Measurements from ENCODE around the gene NGB.
"Not testable (repeated sequence)": the region's sequence is repeated elsewhere in the genome, so short reads cannot be mapped to it uniquely, and the experiment has no call there.

Gene NGB

DNA sequence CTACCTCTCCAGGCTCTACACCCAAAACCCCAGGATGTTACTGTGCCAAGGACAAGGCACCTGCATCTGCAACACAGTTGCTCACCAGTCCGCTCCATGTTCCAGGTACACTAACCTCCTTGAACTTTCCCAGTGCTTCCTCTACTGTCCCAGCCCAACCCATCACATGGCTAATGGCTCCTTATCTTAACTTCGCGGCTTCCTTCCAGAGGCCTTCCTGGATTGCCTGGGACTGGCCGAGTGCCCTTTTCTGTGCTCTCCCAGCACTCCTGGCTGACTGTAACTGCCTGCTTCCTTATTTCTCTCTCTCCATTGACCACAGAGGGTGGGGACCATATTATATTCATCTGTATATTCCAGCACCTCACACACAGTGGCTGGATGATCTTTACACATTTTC is 28.8 kb upstream of the NGB start:
- no peak overlapping the region for H3K27ac ChIP-seq
- DNase-seq (ENCODE audit: low read depth, low spot score) = no peak

- no peak for DNase-seq (ENCODE audit: low read depth, low spot score)
- no peak overlapping the region for H3K27ac ChIP-seq
Measured at GRCh38 chr14:77296906-77297305, 25.9 kb upstream of the NGB start.

GRCh38 chr14:77296155-77296554 is 25.1 kb upstream of the NGB start:
- no peak for DNase-seq (ENCODE audit: low read depth, low spot score)
- H3K27ac ChIP-seq = no peak overlapping the region

GRCh38 chr14:77290705-77291104 is 19.7 kb upstream of the NGB start:
- DNase-seq (ENCODE audit: low read depth, low spot score) = no peak
- H3K27ac ChIP-seq = no peak overlapping the region

DNA sequence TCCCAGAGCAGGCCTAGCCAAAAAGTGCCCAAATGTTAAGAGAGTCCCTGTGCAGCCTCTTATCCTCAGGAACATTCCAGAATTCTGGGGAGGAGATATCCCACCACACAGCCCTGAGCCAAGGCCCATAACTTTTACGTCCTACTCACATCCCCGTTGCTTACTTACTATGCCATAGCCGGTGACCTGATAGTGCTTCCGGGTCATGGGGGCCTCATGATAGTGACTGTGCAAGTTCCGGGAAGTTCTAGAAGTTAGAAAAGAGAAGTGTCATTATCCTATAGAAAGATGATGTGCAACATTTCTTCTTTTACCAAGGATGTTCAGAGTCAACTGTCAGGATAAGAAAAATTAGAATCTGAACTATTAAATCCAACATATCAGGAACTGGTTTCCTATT is 15.6 kb upstream of the NGB start:
- H3K27ac ChIP-seq = no peak overlapping the region
- no peak for DNase-seq (ENCODE audit: low read depth, low spot score)

GRCh38 chr14:77284466-77284865 is 13.5 kb upstream of the NGB start:
- no peak for DNase-seq (ENCODE audit: low read depth, low spot score)
- no peak overlapping the region for H3K27ac ChIP-seq

DNA sequence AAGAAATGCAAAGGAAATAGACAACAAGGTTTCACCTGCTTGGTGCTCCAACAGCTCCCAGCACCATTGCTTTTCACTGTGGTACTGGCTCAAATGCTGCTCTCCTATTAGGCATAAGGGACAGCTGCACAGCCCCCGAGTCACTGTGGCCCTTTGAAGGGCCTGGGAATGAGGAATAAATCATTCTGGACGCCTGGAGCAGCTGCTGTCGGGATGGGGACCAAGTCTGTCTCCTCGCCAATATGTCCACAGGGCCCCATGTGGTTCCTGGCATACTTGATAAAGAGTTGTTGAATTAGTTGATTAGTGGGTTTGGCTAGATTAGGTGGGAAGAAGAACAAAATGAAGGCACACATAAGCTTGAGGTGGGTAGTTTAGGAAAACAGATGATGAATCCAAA is 13.1 kb upstream of the NGB start:
- H3K27ac ChIP-seq = no peak overlapping the region
- no peak for DNase-seq (ENCODE audit: low read depth, low spot score)

GRCh38 chr14:77281852-77282410 is 10.9 kb upstream of the NGB start:
- H3K27ac ChIP-seq = no peak overlapping the region
- no peak for DNase-seq (ENCODE audit: low read depth, low spot score)

GRCh38 chr14:77280921-77281320 is 9.9 kb upstream of the NGB start:
- not testable (repeated sequence) for DNase-seq (ENCODE audit: low read depth, low spot score); H3K27ac ChIP-seq

- H3K27ac ChIP-seq = no peak overlapping the region
- DNase-seq (ENCODE audit: low read depth, low spot score) = no peak
Measured at GRCh38 chr14:77279719-77280118, 8.7 kb upstream of the NGB start.

DNA sequence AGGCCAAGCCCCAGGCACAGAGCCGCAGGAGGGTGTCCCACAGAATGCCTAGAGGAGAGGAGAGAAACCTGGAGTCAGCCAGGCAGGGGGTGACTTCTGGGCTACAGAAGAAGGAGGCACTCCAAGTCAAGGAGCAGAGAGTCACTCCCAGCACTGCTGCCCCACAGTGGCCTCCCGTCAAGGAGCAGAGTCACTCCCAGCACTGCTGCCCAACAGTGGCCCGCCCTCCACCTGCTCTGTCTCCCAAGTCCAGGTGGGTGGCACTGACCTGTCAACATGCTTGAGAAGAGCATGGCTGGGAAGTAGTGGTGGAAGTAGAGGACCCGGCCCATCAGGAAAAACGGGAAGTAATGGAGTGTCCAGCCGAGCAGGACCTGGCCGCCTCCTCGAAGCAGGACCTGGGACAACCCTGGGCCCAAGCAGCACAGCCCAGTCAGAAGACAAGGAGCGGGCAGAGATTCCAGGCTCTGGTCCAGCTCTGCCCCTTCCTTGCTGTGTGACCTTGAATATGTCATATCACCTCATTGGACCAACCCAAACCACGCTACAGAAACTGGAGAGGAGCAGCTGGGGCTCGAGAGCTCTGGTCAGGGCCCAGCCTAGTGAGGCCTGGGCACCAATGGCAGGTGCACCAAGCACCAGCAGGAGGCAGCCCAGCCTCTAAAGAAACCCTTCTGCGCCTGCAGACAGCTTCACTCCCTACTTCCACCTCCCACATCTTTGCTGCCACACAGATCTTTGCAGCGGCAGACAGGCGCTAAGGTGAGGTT is 7.6 kb upstream of the NGB start:
- DNase-seq (ENCODE audit: low read depth, low spot score) = no peak

DNA sequence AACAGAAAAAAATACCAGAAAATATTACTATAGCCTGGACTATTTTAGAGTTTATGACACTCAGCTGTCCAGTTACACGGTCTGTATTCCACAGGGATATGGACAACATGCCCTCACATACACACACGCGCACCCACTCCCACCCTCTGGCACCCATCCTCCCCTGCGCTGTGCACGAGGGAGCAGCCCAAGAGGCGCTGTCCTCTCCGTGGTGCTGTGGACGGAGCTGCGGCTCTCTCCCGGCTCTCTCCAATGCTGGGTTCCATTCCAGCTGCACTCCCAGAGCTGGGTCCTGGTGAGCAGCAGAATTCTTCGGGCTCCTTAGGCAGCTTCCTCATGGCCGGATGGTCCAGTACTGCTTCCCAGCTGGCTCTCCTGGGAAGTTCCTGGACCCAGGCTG is 6.0 kb upstream of the NGB start:
- no peak for DNase-seq (ENCODE audit: low read depth, low spot score)

More for the DNA sequence above, 7.6 kb upstream of the NGB start:
- H3K27ac ChIP-seq = no peak overlapping the region

DNA sequence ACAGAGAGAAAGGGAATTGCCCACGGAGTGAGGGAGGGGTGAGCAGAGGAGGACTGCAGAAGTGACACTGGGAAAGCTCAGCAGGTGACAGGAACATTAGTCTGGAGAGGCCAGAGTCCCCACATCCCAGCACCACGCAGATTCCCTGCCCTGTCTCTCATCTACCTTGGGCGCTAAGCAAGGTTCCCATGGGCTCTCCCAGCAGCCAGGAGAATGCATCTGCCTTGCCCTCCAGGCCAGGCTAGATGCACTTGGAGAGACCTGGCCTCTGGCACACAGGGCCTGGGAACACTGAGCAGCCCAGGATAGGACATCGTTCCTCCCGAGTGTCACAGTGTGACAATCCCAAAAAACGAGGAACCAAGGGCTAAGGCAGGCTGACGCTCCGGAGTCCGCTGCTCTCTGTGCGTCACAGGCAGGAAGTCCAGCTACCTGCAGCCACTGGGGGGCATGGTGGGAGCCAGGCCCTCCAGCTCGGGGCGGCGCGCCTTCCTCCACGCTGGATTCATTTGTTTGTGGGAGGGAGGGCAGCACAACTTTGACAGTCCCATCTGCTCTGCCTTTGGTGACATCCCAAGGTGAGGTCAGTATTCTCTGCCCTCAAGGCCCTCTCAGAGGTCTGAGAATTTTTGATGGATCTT is 5.4 kb upstream of the NGB start:
- DNase-seq (ENCODE audit: low read depth, low spot score) = no peak
- H3K27ac ChIP-seq = no peak overlapping the region

More for the DNA sequence above, 6.0 kb upstream of the NGB start:
- no peak overlapping the region for H3K27ac ChIP-seq

DNA sequence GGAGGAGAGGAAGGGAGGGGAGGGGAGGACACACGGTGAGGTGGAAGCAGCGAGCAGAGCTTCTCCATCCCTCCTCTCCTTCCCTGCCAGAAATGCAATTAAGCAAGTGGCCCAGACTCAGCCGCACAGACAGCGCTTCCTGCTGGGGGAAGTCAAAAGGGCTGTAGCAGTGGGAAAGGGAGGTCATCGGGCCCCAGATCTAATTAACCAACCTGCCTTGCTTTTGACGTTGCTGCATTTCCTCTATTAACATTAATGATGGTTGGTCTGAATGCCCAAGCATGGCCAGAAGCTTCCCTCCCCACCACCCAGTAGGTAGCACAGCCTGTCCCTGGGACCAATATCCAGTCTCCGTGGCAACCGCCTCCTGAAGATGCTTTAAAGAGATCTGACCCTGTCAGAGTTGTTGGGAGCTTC is 4.6 kb upstream of the NGB start:
- no peak overlapping the region for H3K27ac ChIP-seq
- DNase-seq (ENCODE audit: low read depth, low spot score) = no peak

GRCh38 chr14:77275041-77275580 is 4.1 kb upstream of the NGB start:
- DNase-seq (ENCODE audit: low read depth, low spot score) = no peak
- H3K27ac ChIP-seq = no peak overlapping the region

GRCh38 chr14:77273796-77274195 is 2.8 kb upstream of the NGB start:
- no peak overlapping the region for H3K27ac ChIP-seq
- no peak for DNase-seq (ENCODE audit: low read depth, low spot score)

- DNase-seq (ENCODE audit: low read depth, low spot score) = no peak
- H3K27ac ChIP-seq = no peak overlapping the region
Measured at GRCh38 chr14:77272261-77272660, 1.3 kb upstream of the NGB start.

DNA sequence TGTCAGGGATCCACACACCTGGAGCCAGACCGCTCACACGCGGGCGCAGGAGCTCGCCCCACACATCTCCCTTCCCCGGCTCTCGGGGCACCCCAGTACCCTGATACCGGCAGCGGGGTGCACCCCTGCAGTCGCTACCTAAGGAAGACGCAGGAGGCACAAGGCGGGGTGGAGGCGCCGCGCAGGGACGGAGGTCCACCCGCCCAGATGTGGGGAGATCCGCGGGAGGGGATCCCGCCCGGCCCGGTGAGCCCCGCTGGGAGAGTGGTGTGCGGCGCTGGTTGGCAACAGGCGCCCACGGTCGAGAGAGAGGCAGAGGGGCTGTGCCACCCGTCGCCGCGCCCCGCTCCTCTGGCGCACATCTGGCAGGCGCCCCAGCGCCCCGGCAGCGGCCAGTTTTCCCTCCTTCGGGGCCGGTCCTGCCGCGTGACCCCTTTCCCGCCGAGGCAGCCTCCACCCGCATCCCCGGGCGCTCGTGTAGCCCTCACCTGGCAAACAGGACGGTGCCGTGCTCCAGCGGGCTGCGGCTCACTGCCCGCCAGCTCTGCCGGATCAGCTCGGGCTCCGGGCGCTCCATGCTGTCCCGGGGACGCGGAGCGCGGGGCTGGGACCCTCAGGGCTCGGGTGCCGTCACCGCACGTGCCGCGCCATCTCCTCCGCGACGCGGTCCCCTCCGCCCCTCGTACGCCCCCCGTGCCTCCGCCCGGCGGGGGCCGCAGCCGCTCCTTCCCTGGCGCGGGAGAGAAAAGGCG is 469 bp downstream of the NGB start:
- DNase-seq (ENCODE audit: low read depth, low spot score) = no peak
- H3K27ac ChIP-seq = no peak overlapping the region

DNA sequence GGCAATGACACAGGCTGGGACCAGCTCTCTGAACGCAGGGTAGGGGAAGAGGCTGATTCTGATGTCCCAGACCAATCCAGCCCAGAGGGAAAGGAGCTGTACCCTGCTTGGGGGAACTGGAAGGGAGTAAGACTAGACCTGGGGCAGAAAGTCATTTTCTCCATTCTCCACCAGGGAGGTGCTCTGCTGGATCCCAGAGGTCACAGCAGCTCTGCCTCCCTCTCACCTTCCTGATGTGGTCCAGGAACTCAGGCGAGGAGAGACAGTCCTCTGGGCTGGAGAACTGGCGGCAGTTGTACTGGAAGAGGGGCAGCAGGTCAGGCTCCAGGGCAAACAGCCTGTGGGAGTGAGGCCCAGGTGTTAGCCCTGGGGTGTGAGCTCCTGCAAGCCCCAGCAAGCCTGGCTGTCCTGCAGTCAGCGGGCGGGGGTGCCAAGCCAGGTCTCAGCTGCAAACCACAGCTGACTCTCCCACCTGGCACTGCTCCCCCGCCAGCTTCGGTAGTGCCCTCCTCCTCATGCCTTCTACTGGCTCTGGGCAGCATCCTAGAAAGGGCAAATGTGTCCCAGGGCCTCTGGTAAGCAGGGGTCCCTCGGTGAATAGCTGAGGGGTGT is 1.9 kb downstream of the NGB start:
- H3K27ac ChIP-seq = no peak overlapping the region
- DNase-seq (ENCODE audit: low read depth, low spot score) = no peak

DNA sequence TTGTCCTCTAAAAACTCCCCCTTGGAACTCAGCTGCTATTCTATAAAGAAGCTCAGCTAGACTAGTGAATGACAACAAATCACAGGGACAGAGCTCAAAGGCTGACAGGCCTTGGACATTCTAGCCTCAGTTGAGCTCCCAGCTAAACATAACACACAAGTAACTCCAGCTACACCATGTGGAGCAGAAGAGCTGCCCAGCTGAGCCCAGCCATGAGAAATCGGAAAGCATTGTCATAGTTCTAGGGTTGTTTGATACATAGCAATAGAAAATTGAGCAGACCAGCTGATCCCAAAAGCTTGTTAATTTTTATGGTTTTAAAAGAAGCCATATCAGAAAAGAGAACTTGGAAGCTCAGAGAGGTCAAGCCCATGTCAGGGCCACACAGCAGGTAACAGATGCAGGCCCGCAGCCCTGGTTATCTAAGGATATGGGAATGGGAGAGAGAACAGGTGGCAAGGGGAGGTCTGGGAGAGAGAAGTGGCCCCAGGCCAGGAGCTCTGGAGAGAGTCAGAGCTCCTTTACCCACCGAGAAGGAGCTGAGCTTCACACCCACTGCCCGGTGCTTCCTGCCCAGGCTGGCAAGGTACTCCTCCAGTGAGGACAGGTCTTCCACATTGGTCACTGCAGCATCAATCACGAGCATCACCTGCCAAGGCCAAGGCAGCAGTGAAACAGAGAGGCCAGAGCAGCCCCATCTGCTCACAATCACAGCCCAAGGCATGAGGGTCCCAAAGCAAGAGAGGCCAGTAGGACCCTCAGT is 2.9 kb downstream of the NGB start:
- no peak overlapping the region for H3K27ac ChIP-seq
- no peak for DNase-seq (ENCODE audit: low read depth, low spot score)
